Stimulated activated CD4-positive, alpha-beta T cell treated with anti-CD3 and anti-CD28 coated beads, Interleukin-4, amount 100 ng/mL, for 24 hours (primary cell): ENCODE data around the gene RAP1GAP.

Source experiments
- DNase-seq: peaks from one replicate; pipeline ENCODE4 v3.0.0-alpha.2; 2020

The RAP1GAP gene

GRCh38 chr1:21661886-21662285 lies 7.3 kb downstream of the RAP1GAP start:
- no peak for DNase-seq

DNA sequence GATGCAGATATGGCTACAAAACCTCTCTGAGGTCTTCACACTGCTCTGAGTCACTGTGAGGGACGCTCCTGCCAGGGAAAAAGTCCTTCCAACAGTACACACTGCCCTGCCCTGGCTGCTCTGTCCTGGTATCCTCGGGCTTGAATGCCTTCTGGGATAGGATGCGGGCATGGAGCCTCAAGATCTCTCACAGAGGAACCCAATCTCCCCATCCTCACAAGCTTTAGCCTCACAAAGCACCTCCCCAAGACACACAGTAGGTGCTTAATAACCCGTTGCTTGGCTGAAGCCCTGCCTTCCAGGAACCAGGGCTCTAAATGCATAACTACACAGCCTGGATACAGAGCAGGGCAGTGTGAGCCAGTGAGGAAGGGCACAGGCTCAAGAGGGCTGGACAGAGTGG lies 9.2 kb downstream of the RAP1GAP start:
- DNase-seq, result no peak

GRCh38 chr1:21659099-21659923 lies 9.8 kb downstream of the RAP1GAP start:
- peak; percentile 79 for DNase-seq

GRCh38 chr1:21657456-21658190 lies 11.5 kb downstream of the RAP1GAP start:
- no peak for DNase-seq

DNA sequence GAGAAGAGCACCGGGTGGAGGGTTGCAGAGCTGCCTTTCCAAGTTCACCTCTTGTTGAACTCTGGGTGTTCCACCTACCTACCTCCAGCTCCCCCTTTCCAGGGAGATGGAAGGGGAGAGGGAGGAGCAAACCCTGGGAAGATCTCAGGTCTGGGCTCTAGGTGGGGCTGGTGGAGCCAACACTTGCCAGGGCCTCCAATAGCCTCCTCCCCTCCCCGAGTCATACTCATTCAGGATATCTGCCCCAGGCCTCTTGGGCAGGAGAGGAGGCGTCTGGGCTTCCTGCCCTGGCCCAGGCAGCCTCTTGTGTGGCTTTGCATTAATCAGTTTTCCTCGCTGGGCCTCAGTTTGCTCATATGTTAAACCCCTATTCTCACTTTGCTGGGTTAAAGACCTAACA lies 13.4 kb downstream of the RAP1GAP start:
- no peak for DNase-seq

DNA sequence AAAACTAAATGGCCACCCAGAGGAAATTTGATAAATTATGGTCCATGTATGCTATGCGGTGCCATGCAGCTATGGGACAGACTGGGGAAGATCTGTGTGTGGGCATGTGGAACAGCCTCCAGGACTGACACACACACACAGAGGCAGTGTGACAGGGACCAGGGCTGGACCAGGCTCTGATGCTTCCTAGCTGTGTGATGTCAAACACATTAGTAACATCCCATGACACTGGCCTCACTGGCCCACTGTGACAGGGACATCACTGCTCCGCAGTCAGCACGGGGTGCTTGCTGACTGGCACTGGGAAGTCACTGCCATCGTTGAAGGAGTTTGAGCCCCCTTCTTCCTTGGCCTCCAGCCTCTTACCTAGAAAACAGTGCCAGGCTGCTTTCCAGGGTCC lies 13.9 kb downstream of the RAP1GAP start:
- no peak for DNase-seq

DNA sequence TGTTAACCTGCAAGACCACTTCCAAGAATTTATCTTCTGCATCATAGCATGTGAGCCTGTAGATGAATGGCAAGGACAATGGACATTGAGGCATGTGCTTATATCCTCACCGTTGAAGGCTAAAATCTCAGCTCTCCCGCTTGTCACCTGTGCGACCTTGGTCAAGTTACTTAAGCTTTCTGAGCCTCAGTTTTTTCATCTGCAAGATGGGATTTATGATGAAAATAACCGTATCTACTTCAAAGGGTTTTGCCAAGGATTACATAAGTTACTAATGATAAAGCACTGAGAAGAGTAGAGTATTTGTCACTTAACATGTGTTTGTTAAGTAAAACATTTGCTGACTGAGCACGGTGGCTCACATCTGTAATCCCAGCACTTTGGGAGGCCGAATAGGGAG lies 14.9 kb downstream of the RAP1GAP start:
- DNase-seq, result no peak

- DNase-seq, result no peak
These were observed 15.4 kb downstream of the RAP1GAP start for GRCh38 chr1:21653744-21654100.

DNA sequence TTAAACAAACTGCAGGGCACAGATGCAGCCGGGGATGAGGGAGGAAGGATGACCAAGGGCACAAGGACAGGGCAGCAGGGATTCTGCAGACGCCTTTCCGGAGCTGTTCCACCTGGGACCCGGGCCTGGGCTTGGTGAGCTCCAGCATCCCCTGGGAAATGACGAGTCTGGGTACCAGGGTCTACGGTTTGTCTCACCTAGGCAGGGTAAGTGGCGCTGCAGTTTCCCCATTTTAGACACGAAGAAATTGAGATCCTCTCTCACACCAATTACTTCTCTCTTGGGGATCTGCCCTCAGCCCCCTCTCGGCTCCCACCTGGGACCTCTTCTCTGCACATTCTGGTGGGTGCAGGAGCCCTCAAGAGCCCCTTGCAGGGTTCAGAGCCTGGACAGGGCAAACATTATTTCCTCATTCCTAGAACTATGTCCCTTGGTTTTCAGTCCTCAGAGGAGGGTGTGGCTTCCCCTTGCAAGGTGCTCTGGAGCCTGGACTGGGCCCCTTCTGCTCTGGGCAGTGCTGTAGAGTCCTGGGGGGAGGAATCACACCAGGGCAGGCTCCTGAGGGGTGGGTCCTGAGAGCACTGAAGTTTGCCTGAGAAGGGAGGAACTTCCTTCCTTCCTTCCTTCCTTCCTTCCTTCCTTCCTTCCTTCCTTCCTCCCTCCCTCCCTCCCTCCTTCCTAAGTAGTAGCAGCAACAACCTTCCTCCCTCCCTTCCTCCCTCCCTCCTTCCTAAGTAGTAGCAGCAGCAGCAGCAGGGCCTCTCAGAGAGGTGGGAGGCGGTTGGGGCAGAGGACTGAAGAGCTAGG lies 16.0 kb downstream of the RAP1GAP start:
- DNase-seq, result no peak

GRCh38 chr1:21652101-21652936 lies 16.8 kb downstream of the RAP1GAP start:
- DNase-seq, result no peak

DNA sequence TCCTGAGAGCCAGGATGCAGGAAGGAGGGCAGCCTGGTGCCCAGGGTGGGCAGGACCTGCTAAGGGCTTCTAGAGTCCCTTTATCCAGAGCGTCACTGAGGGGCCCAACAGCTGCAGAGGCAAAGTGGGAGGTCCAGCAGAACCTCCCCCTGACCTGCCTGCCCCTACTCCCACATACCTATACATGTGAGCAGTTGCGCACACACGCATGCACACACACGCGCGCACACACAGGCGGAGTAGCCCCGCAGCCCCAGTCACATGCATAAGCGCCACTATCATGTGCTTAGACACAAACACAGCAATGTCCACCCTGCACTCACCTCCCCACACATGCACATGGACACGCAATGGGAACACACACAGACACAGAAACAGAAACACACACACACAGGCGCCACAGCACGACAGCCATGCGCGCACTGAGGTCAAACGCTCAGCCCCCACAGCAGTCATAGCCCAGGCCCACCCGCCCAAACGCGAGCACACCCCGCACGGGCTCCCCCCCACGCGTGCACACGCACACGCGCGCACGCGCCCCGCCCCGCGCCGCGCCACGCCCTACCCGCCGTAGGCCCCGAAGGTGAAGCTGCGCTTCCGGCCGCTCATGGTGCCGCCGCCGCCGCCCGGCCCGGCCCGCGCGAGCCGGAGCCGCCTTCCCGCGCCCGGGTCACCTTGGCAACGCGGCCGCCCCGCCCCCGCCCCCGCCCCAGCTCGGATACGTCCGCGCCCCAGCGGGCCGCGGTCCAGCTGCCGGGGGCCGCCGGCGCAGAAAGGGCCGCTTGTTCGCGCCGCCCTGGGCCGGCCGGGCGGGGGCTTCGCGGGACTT lies 17.7 kb downstream of the RAP1GAP start:
- peak; percentile 40 for DNase-seq

DNA sequence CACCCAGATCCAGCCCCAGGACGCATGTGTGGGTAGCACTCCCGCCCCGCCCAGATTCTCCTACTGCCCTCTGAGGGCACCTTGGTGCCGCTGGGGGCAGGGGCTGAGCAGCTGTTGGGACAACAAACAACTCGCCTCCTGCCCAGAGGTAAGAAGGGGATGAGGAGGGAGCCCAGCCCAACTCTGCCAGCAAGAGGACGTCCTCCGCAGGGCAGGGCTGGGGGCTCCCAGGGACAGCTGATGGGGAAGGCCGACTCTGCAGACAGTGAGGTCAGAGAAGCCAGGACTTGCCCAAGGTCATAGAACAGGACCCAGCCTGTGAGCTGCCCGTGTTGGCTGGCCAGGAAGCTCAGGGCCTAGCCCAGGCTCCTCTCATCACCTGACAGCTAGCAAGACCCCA lies 18.8 kb downstream of the RAP1GAP start:
- DNase-seq, result no peak

GRCh38 chr1:21649315-21649714 lies 19.8 kb downstream of the RAP1GAP start:
- no peak for DNase-seq

DNA sequence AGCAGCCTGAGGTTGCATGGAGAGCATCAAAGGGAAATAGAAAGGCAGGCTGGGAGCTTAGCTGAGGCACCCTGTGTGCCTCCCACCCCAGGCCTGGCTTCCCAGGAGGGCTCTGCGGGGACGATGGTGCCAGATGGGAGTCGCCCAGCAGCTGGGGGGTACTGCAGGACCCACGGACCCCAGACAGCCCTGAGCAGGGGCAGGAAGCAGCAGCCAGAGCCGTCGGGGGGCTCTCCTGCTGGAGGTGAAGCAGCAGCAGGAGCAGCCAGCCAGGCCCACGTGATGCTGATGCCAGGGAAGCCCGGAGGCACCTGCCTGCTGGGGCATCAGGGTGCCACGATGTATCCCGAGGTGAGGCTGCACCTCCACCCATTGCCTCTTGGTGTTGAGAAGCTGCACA lies 20.4 kb downstream of the RAP1GAP start:
- no peak for DNase-seq

DNA sequence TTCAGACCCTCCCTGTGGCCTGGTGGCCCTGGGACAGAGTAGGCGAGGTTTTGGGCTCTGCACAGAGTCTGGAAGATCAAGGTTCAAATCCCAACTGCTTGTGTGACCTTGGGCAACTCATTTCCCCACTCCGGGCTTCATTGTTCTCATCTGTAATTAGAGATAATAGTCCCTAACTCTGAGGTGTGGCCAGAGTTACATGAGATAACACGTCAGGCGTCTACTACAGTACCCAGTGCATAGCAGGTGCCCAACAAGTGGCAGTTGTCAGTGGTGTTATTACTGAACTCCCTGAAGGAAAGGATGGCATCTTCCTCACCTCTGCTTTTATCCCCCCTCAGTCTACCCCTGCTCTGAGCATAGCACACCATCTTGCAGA lies 20.8 kb downstream of the RAP1GAP start:
- DNase-seq, result no peak

GRCh38 chr1:21647431-21648351 lies 21.5 kb downstream of the RAP1GAP start:
- DNase-seq, result peak; percentile 22

DNA sequence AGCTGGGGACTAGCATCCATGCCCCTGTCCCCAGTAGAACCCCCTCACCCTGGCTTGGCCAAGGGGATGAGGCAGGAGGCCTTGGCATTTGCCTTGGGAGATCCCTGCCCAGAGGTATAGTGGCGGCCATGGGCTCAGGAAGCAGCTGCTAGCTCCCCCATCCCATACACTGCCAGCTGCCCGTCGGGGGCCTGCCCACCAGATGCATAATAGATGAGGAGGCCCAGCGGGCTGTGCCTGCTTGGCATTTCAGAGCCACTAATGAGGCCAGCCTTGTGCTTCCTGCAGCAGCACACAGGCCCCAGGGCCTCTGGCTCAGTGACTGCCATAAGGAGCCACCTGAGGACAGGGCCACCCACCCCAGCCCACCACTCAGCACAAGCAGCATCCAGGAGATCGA lies 23.6 kb downstream of the RAP1GAP start:
- no peak for DNase-seq

GRCh38 chr1:21644906-21645305 lies 24.3 kb downstream of the RAP1GAP start:
- no peak for DNase-seq

DNA sequence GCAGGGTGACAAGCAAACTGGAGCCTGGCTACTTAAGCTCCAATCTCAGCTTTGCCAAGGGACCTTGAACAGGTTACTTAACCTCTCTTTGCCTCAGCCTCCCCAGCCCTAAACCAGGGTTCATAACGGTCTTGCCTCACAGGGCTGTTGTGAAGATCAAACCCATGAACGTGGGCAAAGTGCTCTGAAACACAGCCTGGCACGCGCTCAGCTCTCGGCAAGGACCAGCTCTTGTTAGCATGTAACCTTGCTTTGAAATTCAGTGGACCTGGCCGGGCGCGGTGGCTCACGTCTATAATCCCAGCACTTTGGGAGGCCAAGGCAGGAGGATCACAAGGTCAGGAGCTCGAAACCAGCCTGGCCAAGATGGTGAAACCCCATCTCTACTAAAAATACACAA lies 24.8 kb downstream of the RAP1GAP start:
- no peak for DNase-seq

DNA sequence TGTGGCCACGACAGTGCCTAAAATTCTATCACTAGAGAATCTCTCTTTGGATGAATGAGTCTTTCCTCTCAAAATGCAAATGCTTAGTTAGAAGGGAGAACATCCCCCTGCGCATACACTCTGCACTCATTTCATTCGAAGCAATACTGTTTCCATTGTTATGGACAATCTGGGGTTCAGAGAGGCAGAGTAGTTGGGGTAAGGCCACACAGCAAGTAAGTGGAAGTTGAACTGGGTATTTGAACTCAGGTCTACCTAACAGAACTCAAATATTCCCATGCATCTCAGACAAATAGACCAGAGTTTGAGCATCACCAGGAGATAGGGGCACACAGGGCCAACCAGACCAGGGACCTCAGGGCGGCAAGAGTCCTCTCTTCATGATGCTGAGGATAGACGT lies 25.5 kb downstream of the RAP1GAP start:
- DNase-seq, result no peak
